K562 (cell line): ENCODE measurements around the gene BICD1. TPM values are rescaled to one million over a fixed set of nuclear protein-coding genes. Genes with fewer than 3 reads are reported as not detected.

Source experiments
- ATF7 ChIP-seq: fragments of 450-650 bp; IDR thresholded peaks from 2 replicates; pipeline ENCODE4 v1.7.1; 2014; ENCODE audit warnings: mild to moderate bottlenecking, moderate library complexity
- CXXC5 ChIP-seq: fragments of 250-450 bp; sonication (Bioruptor Pico); IDR thresholded peaks from 2 replicates; pipeline ENCODE4 v1.8.0; 2022; ENCODE audit warnings: inconsistent platforms, mild to moderate bottlenecking, moderate library complexity
- DMBX1 ChIP-seq: fragments of 250-450 bp; sonication (Bioruptor Pico); IDR thresholded peaks from 2 replicates; pipeline ENCODE4 v1.8.0; 2022; ENCODE audit warnings: inconsistent platforms, mild to moderate bottlenecking, moderate library complexity, borderline replicate concordance
- E2F6 ChIP-seq, 2 experiments: IDR thresholded peaks; 2 replicates each; pipeline ENCODE4 v1.6.1; 2011; ENCODE audit warnings: borderline replicate concordance in 1 of 2, control low read depth in 1 of 2, low read depth in 1 of 2, low read length in 1 of 2, mild to moderate bottlenecking in 1 of 2, mixed read lengths in 1 of 2, moderate library complexity in 1 of 2; ENCODE audit not compliant: insufficient read depth in 1 of 2, insufficient read length in 1 of 2, poor library complexity in 1 of 2, severe bottlenecking in 1 of 2; ENCODE audit errors: extremely low read depth in 1 of 2
- NR4A1 ChIP-seq, 2 experiments: fragments of 250-450 bp in 1 of 2; fragments of 450-650 bp in 1 of 2; sonication (Bioruptor Pico) in 1 of 2; IDR thresholded peaks; 2 replicates each; pipeline versions ENCODE4 v1.4.0 to v1.6.1; 2016 to 2020; ENCODE audit warnings: mild to moderate bottlenecking in 2 of 2, missing compliant biosample characterization in 1 of 2, missing genetic modification characterization in 1 of 2, moderate library complexity in 1 of 2
- ZBTB17 ChIP-seq: fragments of 450-650 bp; formaldehyde crosslinking; IDR thresholded peaks from 2 replicates; pipeline ENCODE4 v1.4.0; 2020; ENCODE audit warnings: mild to moderate bottlenecking
- ZNF274 ChIP-seq: IDR thresholded peaks from 2 replicates; pipeline ENCODE4 v1.6.1; 2011; ENCODE audit warnings: low read depth, mild to moderate bottlenecking, low read length, moderate library complexity, borderline replicate concordance
- ZNF398 ChIP-seq: fragments of 250-450 bp; sonication (Bioruptor Pico); IDR thresholded peaks from 2 replicates; pipeline ENCODE4 v1.8.0; 2021; ENCODE audit warnings: moderate library complexity, mild to moderate bottlenecking, inconsistent platforms
- ZNF445 ChIP-seq: fragments of 250-450 bp; sonication (Bioruptor Pico); IDR thresholded peaks from 2 replicates; pipeline ENCODE4 v1.4.0; 2020; ENCODE audit warnings: low read depth, mild to moderate bottlenecking, moderate library complexity
- polyA plus RNA-seq, 8 experiments: library from polyadenylated mRNA; depleted of rRNA in 4 of 8; stranded (reverse) in 5 of 8; unstranded in 3 of 8; fragments of >200 nt; fragmentation: Nextera tagmentation in 2 of 8; fragmentation: Illumina TruSeq in 1 of 8; extraction: Ambion mirVana in 2 of 8; extraction: Trizol in 1 of 8; gene quantifications; 2 replicates each; pipeline versions ENCODE4 v1.2.1 to v1.2.3, GENCODE V29; 2011 to 2014; ENCODE audit warnings: inconsistent platforms in 1 of 8, missing spikeins in 1 of 8
- total RNA-seq, 7 experiments: library from RNA; depleted of rRNA in 6 of 7; stranded (reverse); fragments of >200 nt in 6 of 7; fragmentation: Illumina TruSeq in 2 of 7; extraction: Trizol in 2 of 7; gene quantifications; 2 replicates each; pipeline versions ENCODE4 v1.2.1 to v1.2.3, GENCODE V29; 2011 to 2021; ENCODE audit warnings: low replicate concordance in 1 of 7
- TF ChIP-seq, protein P1 (sequence below): IDR thresholded peaks from 2 replicates; pipeline ENCODE4 v1.6.1; 2016; ENCODE audit warnings: missing genetic modification characterization, missing compliant biosample characterization

Gene BICD1
- total and polyA plus RNA-seq, 9 of the 15 experiments (the other 6 are each of a cell fraction or from before 2014, with no cell fraction given), result 3.5 to 21.1 (median 12.5) TPM

DNA sequence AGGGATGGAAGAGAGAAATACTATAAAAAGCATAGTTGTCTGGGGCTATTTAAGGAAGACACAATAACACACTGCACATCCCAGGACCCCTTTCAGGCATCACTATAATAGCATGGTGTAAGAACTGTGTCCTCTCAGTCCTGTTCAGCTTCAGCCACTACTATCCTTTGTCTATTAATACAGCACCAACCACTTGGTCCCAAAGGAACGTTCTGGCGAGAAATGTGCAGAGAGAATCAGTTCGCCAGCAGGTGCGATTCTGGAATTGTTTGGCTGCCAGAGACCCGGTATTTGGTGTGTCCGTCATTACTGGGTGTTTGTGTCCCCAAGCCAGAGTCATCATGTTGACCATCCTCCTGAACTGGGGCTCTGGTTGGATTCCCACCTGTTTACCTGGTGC is 52.7 kb downstream of the BICD1 start (continued):
- TF ChIP-seq E2F6 (IDR thresholded peaks at IDR 0.05; ENCODE audit: borderline replicate concordance in 1 of 2, extremely low read depth in 1 of 2, insufficient read depth in 1 of 2, insufficient read length in 1 of 2, low read depth in 1 of 2, low read length in 1 of 2, poor library complexity in 1 of 2, severe bottlenecking in 1 of 2), result no peak
- no peak for TF ChIP-seq ZNF445 (CRISPR knock-in tag)
- TF ChIP-seq ZNF274, result no peak
- no peak for TF ChIP-seq ZNF398
- TF ChIP-seq DMBX1 (CRISPR knock-in tag), result no peak
- TF ChIP-seq CXXC5 (CRISPR knock-in tag), result no peak
- no peak for TF ChIP-seq ATF7
- TF ChIP-seq, protein P1, sequence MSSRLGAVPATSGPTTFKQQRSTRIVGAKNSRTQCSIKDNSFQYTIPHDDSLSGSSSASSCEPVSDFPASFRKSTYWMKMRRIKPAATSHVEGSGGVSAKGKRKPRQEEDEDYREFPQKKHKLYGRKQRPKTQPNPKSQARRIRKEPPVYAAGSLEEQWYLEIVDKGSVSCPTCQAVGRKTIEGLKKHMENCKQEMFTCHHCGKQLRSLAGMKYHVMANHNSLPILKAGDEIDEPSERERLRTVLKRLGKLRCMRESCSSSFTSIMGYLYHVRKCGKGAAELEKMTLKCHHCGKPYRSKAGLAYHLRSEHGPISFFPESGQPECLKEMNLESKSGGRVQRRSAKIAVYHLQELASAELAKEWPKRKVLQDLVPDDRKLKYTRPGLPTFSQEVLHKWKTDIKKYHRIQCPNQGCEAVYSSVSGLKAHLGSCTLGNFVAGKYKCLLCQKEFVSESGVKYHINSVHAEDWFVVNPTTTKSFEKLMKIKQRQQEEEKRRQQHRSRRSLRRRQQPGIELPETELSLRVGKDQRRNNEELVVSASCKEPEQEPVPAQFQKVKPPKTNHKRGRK (tag), result no peak
- TF ChIP-seq ZBTB17, result no peak
- TF ChIP-seq NR4A1 (CRISPR knock-in tag; IDR thresholded peaks at IDR 0.05), result no peak
- TF ChIP-seq NR4A1 (tag; IDR thresholded peaks at IDR 0.05), result no peak
